HL-60 (cell line): ENCODE measurements around the gene NDUFV2.

Source experiments
- DNase-seq, 2 experiments: peaks; one replicate each; pipeline ENCODE4 v3.0.0-alpha.2; 2010 to 2020; ENCODE audit warnings: low read depth in 1 of 2, low spot score in 1 of 2
- H3K27ac ChIP-seq: fragments of 250-450 bp; sonication (Bioruptor Pico); replicated peaks from 2 replicates; pipeline ENCODE4 v1.5.1; 2020; ENCODE audit warnings: mild to moderate bottlenecking, moderate library complexity
- H3K27me3 ChIP-seq: fragments of 250-450 bp; sonication (Bioruptor Pico); 2 replicates; pipeline ENCODE4 v1.5.1; 2021; ENCODE audit warnings: mild to moderate bottlenecking, moderate library complexity; ENCODE audit not compliant: insufficient read depth, poor library complexity, severe bottlenecking
- H3K4me3 ChIP-seq: replicated peaks from 2 replicates; pipeline ENCODE4 v1.5.1; 2011; ENCODE audit warnings: mild to moderate bottlenecking, control low read depth, low read length; ENCODE audit not compliant: insufficient read depth
- GABPA ChIP-seq: IDR thresholded peaks from 2 replicates; pipeline ENCODE4 v1.6.1; 2012; ENCODE audit warnings: low read depth
- POLR2AphosphoS5 ChIP-seq: IDR thresholded peaks from 2 replicates; pipeline ENCODE4 v1.6.1; 2012; ENCODE audit warnings: low read depth
- SPI1 ChIP-seq: IDR thresholded peaks from 2 replicates; pipeline ENCODE4 v1.6.1; 2012; ENCODE audit warnings: low read depth, mild to moderate bottlenecking, borderline replicate concordance
- TF ChIP-seq, protein P1 (sequence below): IDR thresholded peaks from one replicate; pipeline ENCODE4 v1.5.1; 2011; ENCODE audit warnings: low read length, control low read depth, inconsistent platforms; ENCODE audit not compliant: insufficient read depth
- TF ChIP-seq, protein P2 (sequence below): IDR thresholded peaks from 2 replicates; pipeline ENCODE4 v1.6.1; 2012; ENCODE audit warnings: low read depth; ENCODE audit not compliant: insufficient replicate concordance

NDUFV2 gene

DNA sequence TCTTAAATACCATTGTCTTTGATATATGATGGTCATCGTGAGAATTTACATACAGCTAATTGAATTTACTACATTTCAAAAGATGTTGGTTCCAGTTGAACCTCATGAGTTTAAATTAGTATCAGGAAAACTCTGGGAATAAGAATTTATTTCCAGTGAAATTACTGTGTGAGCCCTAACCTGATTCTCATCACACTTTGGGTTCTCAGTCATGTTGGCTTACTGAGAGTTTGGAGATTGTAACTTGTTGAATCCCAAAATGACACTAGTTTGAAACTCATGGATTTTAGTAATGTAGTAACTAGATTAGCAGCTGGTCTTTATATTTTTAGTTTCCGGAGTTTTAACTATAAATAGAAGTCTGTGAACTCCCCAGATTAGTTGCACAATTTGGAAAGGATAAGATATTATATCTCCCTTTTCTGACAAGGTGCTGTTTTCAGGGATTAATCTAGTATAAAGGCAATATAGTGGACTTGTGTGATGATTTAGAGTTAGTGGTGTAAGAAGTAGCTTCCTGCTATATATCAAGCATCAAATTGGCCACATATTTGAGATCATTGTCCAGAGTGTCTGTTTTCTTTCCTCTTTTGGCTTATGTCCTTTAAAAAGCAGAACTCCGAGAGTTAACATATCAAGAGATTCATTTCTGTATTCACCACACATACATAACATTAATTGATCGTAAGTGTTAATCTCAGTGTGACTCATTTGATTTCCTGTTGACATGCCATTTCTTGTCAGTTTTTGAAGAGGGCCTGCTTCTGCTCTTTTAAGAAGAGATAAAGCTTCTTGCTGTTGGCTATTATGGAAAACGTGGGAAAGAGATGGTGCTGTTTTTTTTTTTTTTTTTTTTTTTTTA lies 15.7 kb downstream of the NDUFV2 start:
- DNase-seq = no peak
- peak; percentile 27; the same call in 1 of the 2 replicates for TF ChIP-seq SPI1
- TF ChIP-seq, protein P1, sequence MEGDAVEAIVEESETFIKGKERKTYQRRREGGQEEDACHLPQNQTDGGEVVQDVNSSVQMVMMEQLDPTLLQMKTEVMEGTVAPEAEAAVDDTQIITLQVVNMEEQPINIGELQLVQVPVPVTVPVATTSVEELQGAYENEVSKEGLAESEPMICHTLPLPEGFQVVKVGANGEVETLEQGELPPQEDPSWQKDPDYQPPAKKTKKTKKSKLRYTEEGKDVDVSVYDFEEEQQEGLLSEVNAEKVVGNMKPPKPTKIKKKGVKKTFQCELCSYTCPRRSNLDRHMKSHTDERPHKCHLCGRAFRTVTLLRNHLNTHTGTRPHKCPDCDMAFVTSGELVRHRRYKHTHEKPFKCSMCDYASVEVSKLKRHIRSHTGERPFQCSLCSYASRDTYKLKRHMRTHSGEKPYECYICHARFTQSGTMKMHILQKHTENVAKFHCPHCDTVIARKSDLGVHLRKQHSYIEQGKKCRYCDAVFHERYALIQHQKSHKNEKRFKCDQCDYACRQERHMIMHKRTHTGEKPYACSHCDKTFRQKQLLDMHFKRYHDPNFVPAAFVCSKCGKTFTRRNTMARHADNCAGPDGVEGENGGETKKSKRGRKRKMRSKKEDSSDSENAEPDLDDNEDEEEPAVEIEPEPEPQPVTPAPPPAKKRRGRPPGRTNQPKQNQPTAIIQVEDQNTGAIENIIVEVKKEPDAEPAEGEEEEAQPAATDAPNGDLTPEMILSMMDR = no peak
- H3K27me3 ChIP-seq = no peaks in the 10 kb centered on the region
- no peak overlapping the region for H3K27ac ChIP-seq
- H3K4me3 ChIP-seq = no peak overlapping the region

DNA sequence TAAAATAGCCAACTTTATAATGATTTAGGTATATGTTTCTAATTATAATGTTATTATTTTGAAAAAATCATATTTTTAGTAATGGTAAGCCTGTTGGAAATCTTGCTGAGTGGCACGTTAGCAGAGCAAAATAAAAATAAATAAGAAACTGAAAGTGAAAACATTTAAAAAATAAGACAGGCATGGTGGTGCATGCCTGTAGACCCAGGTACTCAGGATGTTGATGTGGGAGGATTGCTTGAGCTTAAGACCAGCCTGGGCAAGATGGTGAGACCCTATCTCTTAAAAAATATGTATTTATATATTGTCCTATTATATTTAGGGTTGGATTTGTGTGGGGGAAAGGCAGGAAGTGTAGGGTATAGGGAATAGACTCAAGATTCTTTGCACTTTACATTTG lies 18.3 kb downstream of the NDUFV2 start:
- DNase-seq = no peak
- H3K4me3 ChIP-seq = no peak overlapping the region
- H3K27ac ChIP-seq = no peak overlapping the region
- no peaks in the 10 kb centered on the region for H3K27me3 ChIP-seq
- TF ChIP-seq SPI1 = no peak
- TF ChIP-seq, protein P1 = no peak
- no peak for TF ChIP-seq GABPA
- TF ChIP-seq POLR2AphosphoS5 = no peak
- TF ChIP-seq, protein P2, sequence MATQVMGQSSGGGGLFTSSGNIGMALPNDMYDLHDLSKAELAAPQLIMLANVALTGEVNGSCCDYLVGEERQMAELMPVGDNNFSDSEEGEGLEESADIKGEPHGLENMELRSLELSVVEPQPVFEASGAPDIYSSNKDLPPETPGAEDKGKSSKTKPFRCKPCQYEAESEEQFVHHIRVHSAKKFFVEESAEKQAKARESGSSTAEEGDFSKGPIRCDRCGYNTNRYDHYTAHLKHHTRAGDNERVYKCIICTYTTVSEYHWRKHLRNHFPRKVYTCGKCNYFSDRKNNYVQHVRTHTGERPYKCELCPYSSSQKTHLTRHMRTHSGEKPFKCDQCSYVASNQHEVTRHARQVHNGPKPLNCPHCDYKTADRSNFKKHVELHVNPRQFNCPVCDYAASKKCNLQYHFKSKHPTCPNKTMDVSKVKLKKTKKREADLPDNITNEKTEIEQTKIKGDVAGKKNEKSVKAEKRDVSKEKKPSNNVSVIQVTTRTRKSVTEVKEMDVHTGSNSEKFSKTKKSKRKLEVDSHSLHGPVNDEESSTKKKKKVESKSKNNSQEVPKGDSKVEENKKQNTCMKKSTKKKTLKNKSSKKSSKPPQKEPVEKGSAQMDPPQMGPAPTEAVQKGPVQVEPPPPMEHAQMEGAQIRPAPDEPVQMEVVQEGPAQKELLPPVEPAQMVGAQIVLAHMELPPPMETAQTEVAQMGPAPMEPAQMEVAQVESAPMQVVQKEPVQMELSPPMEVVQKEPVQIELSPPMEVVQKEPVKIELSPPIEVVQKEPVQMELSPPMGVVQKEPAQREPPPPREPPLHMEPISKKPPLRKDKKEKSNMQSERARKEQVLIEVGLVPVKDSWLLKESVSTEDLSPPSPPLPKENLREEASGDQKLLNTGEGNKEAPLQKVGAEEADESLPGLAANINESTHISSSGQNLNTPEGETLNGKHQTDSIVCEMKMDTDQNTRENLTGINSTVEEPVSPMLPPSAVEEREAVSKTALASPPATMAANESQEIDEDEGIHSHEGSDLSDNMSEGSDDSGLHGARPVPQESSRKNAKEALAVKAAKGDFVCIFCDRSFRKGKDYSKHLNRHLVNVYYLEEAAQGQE = no peak

DNA sequence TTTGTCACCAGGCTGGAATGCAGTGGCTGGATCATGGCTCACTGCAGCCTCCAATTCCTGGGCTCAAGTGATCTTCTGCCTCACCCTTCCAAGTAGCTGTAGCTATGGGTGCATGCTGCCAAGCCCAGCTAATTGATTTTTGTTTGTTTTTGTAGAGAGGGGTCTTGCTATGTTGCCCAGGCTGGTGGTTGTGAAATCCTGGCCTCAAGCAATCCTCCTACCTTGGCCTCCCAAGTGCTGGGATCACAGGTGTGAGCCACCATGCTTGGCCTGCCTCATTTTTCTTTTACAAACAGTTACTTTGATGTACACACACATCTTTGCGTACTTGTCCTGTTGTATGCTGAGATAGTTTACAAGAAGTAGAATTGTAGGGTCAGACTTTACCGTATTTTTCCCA lies 21.0 kb downstream of the NDUFV2 start:
- no peak overlapping the region for H3K4me3 ChIP-seq
- H3K27me3 ChIP-seq = no peaks in the 10 kb centered on the region
- H3K27ac ChIP-seq = no peak overlapping the region
- TF ChIP-seq GABPA = no peak
- DNase-seq = no peak

DNA sequence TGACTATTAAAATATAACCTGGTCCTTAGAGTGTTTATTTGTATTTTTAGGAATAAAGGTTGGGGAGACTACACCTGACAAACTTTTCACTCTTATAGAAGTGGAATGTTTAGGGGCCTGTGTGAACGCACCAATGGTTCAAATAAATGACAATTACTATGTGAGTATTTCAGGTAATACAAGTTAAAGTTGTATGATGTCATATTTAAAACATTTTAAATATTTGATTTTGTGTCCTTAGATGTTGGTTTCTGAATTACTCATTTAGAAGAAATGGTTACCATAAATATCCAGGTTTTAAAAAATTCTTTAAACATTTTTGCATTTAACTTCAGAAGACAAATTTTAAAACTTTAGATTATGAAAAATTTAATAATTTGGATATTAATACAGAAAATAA lies 22.3 kb downstream of the NDUFV2 start:
- no peak for DNase-seq
- Histone ChIP-seq H3K27ac (no peak overlapping the region), H3K27me3 (no peaks in the 10 kb centered on the region), H3K4me3 (no peak overlapping the region)
- TF ChIP-seq, protein P2 = no peak
- TF ChIP-seq, protein P1 = no peak
- TF ChIP-seq GABPA (no peak), POLR2AphosphoS5 (no peak), SPI1 (no peak)
